Hematopoietic multipotent progenitor cell treated with erythropoietin and hydrocortisone succinate and interleukin-3 and kit ligand, for 4 days (in vitro differentiated cells): ENCODE data around the gene ATP5ME.
"Not testable (repeated sequence)": the region's sequence is repeated elsewhere in the genome, so short reads cannot be mapped to it uniquely, and the experiment has no call there.

Source experiments
- DNase-seq: peaks from one replicate; pipeline ENCODE4 v3.0.0-alpha.2; 2015

Gene ATP5ME

GRCh38 chr4:683247-683897, 9.3 kb upstream of the ATP5ME start:
- DNase-seq = no peak

- DNase-seq = no peak
Observed at GRCh38 chr4:682490-683172, 8.6 kb upstream of the ATP5ME start.

DNA sequence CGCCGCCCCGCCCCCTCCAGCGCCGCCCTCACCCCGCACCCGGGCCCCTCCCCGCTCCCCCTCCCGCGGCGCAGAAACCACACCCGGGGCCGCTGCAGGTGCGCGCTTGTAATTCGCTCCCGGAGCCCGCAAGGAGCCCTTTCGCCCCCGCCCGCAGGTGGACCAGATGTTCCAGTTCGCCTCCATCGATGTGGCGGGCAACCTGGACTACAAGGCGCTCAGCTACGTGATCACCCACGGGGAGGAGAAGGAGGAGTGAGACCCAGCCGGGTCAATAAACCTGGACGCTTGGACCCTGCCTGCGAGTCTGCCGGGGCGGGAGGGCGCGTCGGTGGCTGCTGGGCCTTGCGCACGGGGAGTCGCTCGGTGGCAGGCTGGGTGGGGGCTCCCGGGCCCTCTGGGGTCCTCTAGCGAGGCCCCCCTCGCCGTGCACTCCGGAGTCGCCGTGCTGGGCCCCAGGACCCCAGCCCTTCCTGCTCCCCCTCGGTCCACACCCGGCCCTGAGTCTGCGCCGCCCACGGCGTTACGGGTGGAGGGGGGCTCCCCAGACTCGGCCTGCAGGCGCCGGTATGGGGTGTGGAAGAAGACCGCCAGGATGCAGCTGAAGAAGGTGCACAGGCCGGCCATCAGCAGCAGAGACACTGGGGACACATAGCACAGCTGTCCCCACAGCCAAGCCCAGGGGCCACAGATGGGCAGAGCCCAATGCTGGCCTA, 7.8 kb upstream of the ATP5ME start:
- no peak for DNase-seq

GRCh38 chr4:680928-681645, 7.0 kb upstream of the ATP5ME start:
- DNase-seq = peak; percentile 91

- no peak for DNase-seq
Observed at GRCh38 chr4:680551-680927, 6.5 kb upstream of the ATP5ME start.

- no peak for DNase-seq
Observed at GRCh38 chr4:680091-680490, 6.0 kb upstream of the ATP5ME start.

- no peak for DNase-seq
Observed at GRCh38 chr4:679629-680028, 5.6 kb upstream of the ATP5ME start.

DNA sequence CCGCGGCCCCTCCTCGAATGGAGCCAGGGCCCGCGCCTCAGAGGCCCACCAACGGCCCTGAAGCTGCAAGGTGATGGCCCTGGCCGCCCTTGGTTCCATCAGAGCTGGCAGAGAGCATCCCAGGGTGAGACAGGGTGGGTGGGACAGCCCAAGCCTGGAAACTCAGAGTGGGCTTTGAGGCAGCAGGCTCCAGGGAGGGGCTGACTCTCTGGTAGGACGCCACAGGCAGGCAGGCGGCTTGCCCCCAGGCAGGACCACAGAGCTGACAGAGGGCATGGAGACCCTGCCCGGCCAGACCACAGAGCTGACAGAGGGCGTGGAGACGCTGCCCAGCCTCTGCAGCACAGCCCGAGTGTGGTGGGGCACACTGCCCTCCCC, 5.0 kb upstream of the ATP5ME start:
- no peak for DNase-seq

DNA sequence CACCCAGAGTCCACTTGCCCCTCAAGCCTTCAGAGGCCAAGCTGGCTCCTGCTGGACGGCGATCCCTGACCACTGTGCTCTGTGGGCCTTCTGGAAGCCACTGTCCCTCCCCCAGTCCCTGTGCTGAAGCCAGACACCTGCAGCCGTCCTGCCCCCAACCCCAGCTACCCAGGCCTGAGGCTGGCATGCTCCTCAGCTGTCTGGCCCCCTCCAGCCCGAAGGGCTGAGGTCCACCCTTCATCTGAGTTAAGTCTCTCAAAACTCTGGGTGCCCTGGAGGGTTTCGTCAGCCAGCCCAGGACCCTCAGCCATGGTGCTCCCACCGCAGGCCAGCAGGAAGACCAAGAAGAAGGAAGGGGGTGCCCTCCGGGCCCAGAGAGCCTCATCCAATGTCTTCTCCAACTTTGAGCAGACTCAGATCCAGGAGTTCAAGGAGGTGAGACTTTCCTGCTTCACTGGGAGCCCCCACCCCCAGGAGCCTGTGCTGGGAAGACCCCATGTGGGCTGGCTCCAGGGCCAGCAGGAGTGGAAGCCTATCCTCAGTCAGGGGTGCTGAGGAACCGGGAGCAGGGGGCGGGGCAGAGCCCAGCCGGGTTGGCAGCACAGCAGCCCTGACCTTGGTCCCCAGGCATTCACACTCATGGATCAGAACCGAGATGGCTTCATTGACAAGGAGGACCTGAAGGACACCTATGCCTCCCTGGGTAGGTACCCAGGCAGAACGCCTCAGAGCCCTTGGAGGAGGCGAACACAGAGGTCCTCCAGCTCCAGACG, 4.4 kb upstream of the ATP5ME start:
- DNase-seq = no peak

DNA sequence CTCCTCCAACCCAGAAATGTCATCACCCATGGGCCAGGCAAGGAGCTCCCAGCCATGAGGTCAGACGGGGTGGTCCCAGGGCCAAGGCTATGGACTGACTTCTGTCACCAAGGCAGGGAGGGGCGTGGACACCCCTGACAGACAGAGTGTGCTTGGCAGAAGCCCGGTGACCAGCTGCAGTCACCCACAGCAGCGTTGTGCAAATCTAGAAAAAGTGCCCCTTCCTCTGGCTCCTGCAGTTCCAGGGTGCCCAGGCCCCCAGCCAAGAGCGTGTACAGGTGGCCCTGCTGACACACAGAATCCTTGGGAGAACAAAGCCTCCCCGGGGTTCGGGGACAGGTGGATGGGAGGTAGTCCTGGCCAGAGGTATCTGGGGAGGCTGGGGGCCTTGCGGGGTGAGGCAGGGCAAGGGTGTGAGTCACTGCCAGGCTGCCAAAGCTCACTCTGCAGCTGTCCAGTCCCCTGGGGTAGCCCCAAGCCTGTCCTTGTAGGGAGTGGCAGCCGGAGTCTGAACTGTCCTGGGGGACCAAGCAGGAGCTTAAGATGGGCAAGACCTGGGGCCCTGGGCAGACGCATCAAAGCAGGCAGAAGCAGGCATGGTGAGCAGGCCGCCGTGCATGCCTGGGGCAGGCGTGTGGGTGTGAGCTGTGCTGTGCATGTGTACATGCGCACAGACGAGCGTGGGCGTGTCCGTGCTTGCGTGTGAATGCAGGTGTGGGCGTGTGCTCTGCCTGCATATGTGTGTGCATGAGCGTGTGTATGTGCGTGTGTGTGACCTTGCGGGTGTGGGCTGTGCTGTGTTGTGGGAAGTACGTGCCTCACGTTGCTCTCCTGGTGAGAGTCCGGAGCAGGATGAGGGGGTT, 3.6 kb upstream of the ATP5ME start:
- DNase-seq = no peak

DNA sequence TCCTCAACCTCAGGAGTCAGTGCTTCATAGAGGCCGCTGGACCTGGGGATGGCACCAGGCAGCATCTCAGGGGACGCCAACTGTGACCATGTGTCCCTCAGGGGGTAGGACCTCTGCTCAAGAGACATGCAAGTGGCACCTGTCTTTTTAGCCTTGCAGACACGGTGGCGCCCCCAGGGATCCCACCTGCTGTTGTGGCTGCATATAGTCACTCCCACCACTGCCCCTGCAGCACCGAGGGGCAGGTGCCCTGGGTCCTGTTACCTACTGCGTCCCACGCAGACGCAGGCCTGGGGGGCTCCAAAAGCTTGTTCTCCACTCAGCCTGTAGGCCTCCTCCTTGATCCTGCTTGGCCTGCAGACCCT, 2.8 kb upstream of the ATP5ME start:
- no peak for DNase-seq

DNA sequence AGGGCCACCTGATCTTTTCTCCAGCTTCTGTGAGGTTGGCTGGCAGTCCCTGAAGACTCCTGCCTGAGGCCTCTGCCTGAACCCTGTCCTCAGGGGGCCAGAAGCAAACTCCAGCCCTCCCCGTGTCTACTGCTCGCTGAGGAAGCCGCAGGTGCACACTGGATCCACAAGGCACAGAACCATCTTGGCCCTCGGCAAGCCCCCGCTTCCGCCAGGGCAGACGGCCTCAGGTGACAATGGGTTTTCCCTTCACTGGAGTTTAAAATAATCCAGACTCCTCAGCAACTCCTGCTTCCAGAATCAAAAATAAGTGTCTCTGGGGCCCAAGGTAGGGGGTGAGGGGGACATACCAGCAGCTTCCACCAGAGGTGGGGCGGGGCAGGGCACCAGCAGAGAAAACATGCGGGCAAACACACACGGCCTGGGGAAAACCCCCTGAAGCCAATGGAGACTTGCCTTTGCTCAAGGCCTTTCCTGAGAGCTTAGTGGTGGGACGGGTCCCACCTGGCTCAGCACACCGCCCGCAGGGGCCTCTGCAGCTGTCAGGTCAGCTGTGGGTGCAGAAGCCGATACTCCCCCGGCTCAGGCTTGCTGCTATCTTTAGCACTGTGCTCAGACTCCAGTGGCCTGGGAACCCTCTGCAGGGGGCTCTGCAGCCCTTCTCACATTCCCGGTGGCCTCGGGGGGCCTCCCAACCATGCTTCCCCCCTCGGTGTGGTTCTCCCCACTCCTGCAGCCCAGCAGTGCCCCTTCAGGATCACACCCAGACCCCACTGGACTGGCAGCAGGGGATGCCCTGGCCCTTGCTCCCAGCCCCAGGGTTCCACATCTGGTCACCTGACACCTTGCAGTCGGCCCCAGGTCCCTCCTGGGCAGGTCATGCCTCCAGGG, 2.1 kb upstream of the ATP5ME start:
- DNase-seq = no peak

- DNase-seq = peak; percentile 55
Observed at GRCh38 chr4:675036-675882, 1.2 kb upstream of the ATP5ME start.

DNA sequence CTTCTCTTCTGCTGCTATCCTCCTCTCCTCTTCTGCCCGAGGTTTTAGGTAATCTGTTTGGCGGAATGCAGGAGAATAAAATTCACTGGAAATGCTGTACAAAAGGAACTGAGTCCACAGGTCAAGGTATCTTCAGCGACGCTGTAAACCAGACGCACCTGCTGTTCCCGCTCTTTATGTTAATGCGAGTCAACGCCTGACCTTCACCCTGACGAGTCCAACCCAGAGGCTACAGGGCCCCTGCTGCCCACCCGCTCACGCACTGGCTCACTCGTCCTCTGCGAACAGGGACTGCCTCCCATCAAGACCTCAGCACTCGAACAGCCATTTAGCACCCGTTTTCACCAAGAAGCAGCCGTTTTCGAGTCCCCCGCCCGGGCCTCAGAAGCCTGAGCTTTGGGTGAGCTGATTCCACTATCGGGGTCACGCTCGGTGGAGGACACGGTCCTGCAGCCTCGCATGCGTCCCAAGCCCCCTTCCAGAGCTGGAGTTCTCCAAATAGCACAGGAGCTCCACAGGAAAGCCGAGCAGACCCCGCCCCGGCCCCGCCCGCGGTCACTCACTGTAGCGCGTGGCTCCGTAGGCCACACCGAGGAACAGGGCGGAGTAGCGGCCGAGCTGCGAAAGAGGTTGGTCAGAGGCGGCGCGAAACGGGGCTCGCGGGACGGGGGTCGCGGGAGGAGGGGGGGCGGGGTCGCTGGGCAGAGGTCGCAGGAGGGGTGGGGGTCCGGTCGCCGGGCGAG, 556 bp downstream of the ATP5ME start:
- DNase-seq = peak; percentile 60

DNA sequence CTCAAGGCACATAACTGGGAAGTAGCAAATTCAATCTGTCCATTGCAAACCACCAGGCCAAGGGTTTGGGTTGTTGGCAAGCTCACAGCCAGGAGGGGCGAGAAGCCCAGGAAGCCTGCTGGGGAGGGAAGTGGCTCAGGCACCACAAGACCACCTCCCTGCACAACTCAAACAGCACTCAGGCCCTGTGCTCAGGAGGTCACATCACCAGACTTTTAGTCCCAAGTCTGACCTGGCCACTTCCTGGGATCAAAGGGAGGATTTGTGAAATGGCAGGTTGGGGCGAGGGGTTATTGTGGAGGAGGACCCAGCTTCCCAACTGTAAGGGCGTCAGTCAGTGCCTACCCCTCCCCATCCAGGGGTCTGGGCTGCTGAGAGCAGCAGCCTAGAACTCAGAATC, 2.3 kb downstream of the ATP5ME start:
- DNase-seq = no peak

GRCh38 chr4:669806-670559, 4.1 kb downstream of the ATP5ME start:
- DNase-seq = not testable (repeated sequence)

- DNase-seq = not testable (repeated sequence)
Observed at GRCh38 chr4:668219-668618, 5.9 kb downstream of the ATP5ME start.

DNA sequence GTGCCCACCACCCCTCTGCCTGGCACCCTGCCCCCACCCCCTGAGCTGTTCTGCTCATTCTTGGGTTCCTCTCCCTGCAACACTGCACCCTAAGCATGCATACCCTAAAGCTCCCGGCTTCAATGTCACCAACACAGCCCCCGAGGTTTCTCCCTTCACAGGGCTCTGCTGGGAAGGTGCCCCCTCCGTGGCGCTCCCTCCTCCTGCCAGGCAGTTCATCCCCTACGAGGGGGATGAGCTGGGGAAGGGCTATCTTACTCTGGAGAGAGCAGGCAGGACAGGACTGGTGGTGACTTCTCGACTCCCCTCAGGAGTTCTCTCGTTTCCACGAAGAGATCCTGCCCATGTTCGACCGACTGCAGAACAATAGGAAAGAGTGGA, 6.5 kb downstream of the ATP5ME start:
- no peak for DNase-seq
